Trophoblast cell (in vitro differentiated cells and primary cell): ENCODE data around the gene SLC47A2.

Experiments used
- DNase-seq, 2 donors: peaks; one replicate each; pipeline ENCODE4 v3.0.0-alpha.2; 2016
- H2AFZ ChIP-seq: 2 replicates; pipeline ENCODE4 v1.6.1; 2013; ENCODE audit warnings: low read length, moderate library complexity, mild to moderate bottlenecking; ENCODE audit not compliant: insufficient read depth, poor library complexity
- H2AK5ac ChIP-seq: 2 replicates; pipeline ENCODE4 v1.6.1; 2013; ENCODE audit warnings: mild to moderate bottlenecking, low read length
- H2BK120ac ChIP-seq: 2 replicates; pipeline ENCODE4 v1.6.1; 2013; ENCODE audit warnings: low read length, mild to moderate bottlenecking, moderate library complexity; ENCODE audit not compliant: insufficient read depth, poor library complexity
- H2BK12ac ChIP-seq: 2 replicates; pipeline ENCODE4 v1.6.1; 2013; ENCODE audit warnings: mild to moderate bottlenecking, low read length, moderate library complexity
- H2BK5ac ChIP-seq: 2 replicates; pipeline ENCODE4 v1.6.1; 2013; ENCODE audit warnings: low read length, low read depth, moderate library complexity, mild to moderate bottlenecking; ENCODE audit not compliant: poor library complexity
- H3K14ac ChIP-seq: 2 replicates; pipeline ENCODE4 v1.6.1; 2013; ENCODE audit warnings: mild to moderate bottlenecking, low read length
- H3K18ac ChIP-seq: 2 replicates; pipeline ENCODE4 v1.6.1; 2013; ENCODE audit warnings: mild to moderate bottlenecking, low read length
- H3K23ac ChIP-seq: 2 replicates; pipeline ENCODE4 v1.6.1; 2013; ENCODE audit warnings: low read length
- H3K27ac ChIP-seq: 2 replicates; pipeline ENCODE4 v1.5.1; 2013; ENCODE audit warnings: low read depth, mild to moderate bottlenecking, inconsistent platforms, low read length, moderate library complexity
- H3K27me3 ChIP-seq: 2 replicates; pipeline ENCODE4 v1.6.1; 2013; ENCODE audit warnings: inconsistent platforms, mild to moderate bottlenecking, low read length, moderate library complexity; ENCODE audit not compliant: insufficient read depth
- H3K36me3 ChIP-seq, 2 experiments: 1 replicate in 1 of 2; 2 replicates in 1 of 2; pipeline ENCODE4 v1.6.1; 2013; ENCODE audit warnings: low read length in 2 of 2, mild to moderate bottlenecking in 2 of 2, moderate library complexity in 1 of 2; ENCODE audit not compliant: insufficient read depth in 2 of 2, control insufficient read depth in 1 of 2
- H3K4ac ChIP-seq: 2 replicates; pipeline ENCODE4 v1.6.1; 2013; ENCODE audit warnings: low read depth, mild to moderate bottlenecking, low read length, moderate library complexity
- H3K4me1 ChIP-seq, 2 experiments: 1 replicate in 1 of 2; 2 replicates in 1 of 2; pipeline ENCODE4 v1.6.1; 2013; ENCODE audit warnings: low read length in 2 of 2, mild to moderate bottlenecking in 2 of 2, moderate library complexity in 1 of 2; ENCODE audit not compliant: insufficient read depth in 2 of 2, control insufficient read depth in 1 of 2
- H3K4me2 ChIP-seq: 2 replicates; pipeline ENCODE4 v1.6.1; 2013; ENCODE audit warnings: inconsistent platforms, mild to moderate bottlenecking, low read length, moderate library complexity
- H3K4me3 ChIP-seq: 2 replicates; pipeline ENCODE4 v1.5.1; 2013; ENCODE audit warnings: mild to moderate bottlenecking, low read depth, low read length, inconsistent platforms
- H3K79me1 ChIP-seq: one replicate; pipeline ENCODE4 v1.6.1; 2013; ENCODE audit warnings: low read length
- H3K79me2 ChIP-seq: 2 replicates; pipeline ENCODE4 v1.6.1; 2013; ENCODE audit warnings: low read length, mild to moderate bottlenecking; ENCODE audit not compliant: control insufficient read depth, insufficient read depth, poor library complexity
- H3K9ac ChIP-seq: 2 replicates; pipeline ENCODE4 v1.6.1; 2013; ENCODE audit warnings: mild to moderate bottlenecking, low read length
- H3K9me3 ChIP-seq: 2 replicates; pipeline ENCODE4 v1.6.1; 2013; ENCODE audit warnings: low read depth, mild to moderate bottlenecking, control low read depth, inconsistent platforms, low read length; ENCODE audit not compliant: insufficient read depth
- H4K12ac ChIP-seq: 2 replicates; pipeline ENCODE4 v1.6.1; 2013; ENCODE audit warnings: low read depth, mild to moderate bottlenecking, low read length, moderate library complexity
- H4K8ac ChIP-seq: 2 replicates; pipeline ENCODE4 v1.6.1; 2013; ENCODE audit warnings: low read depth, mild to moderate bottlenecking, low read length, moderate library complexity
- H4K91ac ChIP-seq: one replicate; pipeline ENCODE4 v1.6.1; 2013; ENCODE audit warnings: low read depth, mild to moderate bottlenecking, low read length, moderate library complexity
- WGBS: extraction: QIAGEN DNeasy Blood & Tissue Kit; methylation state at CpG from one replicate; pipeline ENCODE4 v1.1.7; 2013; ENCODE audit warnings: missing lambda C conversion rate; ENCODE audit not compliant: insufficient read length, insufficient coverage; ENCODE audit errors: extremely low coverage; 5-methylcytosine and 5-hydroxymethylcytosine counted together

Gene SLC47A2

DNA sequence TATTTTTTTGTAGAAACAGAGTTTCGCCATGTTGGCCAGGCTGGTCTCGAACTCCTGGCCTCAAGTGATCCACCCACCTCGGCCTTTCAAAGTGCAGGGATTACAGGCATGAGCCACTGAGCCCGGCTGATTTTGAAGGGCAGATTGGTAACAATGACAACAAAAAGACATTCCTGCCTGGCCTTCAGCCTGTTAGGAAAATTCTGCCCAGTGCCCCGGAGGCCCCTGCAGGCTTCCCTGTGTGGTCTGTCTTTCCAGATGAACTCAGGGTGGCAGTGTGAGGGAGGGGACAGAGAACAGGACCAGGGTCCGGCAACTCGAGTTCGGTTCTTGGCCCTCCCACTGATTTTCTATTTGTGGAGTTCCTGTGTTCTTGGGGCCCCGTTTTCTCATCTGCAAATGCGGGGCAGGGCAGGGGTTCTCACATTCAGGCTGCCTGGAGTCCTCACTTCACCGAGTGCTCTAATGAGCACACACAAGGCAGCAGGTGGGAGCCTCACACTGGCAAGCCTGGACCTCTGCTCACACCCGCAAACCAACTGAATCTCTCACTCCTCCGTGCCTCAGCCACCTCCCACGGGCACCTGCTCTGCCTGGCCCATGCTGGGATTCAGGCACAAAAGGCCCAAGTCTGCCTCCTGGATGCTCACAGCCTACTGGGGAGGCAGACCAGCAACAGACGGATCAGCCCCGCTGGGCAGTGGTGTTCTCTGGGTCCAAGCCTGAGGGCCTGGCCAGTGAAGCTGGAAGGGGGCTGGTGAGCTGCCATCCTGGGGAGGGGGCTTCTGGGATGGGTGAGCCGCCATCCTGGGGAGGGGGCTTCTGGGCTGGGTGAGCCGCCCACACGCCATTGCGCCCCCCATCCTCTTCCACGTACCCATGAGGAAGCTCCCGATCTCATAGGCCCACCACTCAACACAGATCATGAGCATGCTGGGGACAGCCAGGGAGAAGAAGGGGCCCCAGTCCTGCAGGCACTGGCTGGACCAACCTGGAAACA, 10.3 kb downstream of the SLC47A2 start:
- no peak overlapping the region for H4K12ac ChIP-seq
- H3K4ac ChIP-seq: no peak overlapping the region
- H2BK120ac ChIP-seq: no peak overlapping the region
- H2BK5ac ChIP-seq: no peak overlapping the region
- H3K36me3 ChIP-seq: no peaks in the 10 kb centered on the region
- H3K4me3 ChIP-seq: no peak overlapping the region
- no peak overlapping the region for H2AFZ ChIP-seq
- H3K18ac ChIP-seq: no peak overlapping the region
- DNase-seq: no peak
- no peak overlapping the region for H3K23ac ChIP-seq
- H3K14ac ChIP-seq: no peak overlapping the region
- no peaks in the 10 kb centered on the region for H3K79me1 ChIP-seq
- no peak overlapping the region for H2BK12ac ChIP-seq
- H3K9ac ChIP-seq: no peak overlapping the region
- H3K27me3 ChIP-seq: no peaks in the 10 kb centered on the region
- H3K4me1 ChIP-seq: peaks cover 5 to 7% of the 10 kb centered on the region in 2 experiments
- H3K9me3 ChIP-seq: peaks cover 1% of the 10 kb centered on the region
- no peaks in the 10 kb centered on the region for H3K79me2 ChIP-seq
- no peak overlapping the region for H2AK5ac ChIP-seq
- no peak overlapping the region for H4K8ac ChIP-seq
- no peak overlapping the region for H4K91ac ChIP-seq
- WGBS: no CpG with 5 or more reads among the region's 22 CpGs
- H3K4me2 ChIP-seq: no peak overlapping the region
- H3K27ac ChIP-seq: no peak overlapping the region

- H2BK120ac ChIP-seq: no peak overlapping the region
- no peak overlapping the region for H2AK5ac ChIP-seq
- H3K14ac ChIP-seq: no peak overlapping the region
- no peak overlapping the region for H2AFZ ChIP-seq
- no peaks in the 10 kb centered on the region for H3K79me2 ChIP-seq
- H3K9me3 ChIP-seq: peaks cover 1% of the 10 kb centered on the region
- WGBS: no CpG with 5 or more reads among the region's 13 CpGs
- H3K4ac ChIP-seq: no peak overlapping the region
- H2BK12ac ChIP-seq: no peak overlapping the region
- no peak overlapping the region for H3K27ac ChIP-seq
- H3K79me1 ChIP-seq: no peaks in the 10 kb centered on the region
- H3K18ac ChIP-seq: no peak overlapping the region
- no peak overlapping the region for H3K23ac ChIP-seq
- H2BK5ac ChIP-seq: no peak overlapping the region
- DNase-seq: no peak
- no peaks in the 10 kb centered on the region for H3K36me3 ChIP-seq
- no peak overlapping the region for H4K8ac ChIP-seq
- peaks cover 5 to 7% of the 10 kb centered on the region in 2 experiments for H3K4me1 ChIP-seq
- H3K9ac ChIP-seq: no peak overlapping the region
- no peak overlapping the region for H3K4me3 ChIP-seq
- H4K12ac ChIP-seq: no peak overlapping the region
- no peak overlapping the region for H4K91ac ChIP-seq
- H3K27me3 ChIP-seq: no peaks in the 10 kb centered on the region
- no peak overlapping the region for H3K4me2 ChIP-seq
These were observed 11.2 kb downstream of the SLC47A2 start for GRCh38 chr17:19705201-19705600.

DNA sequence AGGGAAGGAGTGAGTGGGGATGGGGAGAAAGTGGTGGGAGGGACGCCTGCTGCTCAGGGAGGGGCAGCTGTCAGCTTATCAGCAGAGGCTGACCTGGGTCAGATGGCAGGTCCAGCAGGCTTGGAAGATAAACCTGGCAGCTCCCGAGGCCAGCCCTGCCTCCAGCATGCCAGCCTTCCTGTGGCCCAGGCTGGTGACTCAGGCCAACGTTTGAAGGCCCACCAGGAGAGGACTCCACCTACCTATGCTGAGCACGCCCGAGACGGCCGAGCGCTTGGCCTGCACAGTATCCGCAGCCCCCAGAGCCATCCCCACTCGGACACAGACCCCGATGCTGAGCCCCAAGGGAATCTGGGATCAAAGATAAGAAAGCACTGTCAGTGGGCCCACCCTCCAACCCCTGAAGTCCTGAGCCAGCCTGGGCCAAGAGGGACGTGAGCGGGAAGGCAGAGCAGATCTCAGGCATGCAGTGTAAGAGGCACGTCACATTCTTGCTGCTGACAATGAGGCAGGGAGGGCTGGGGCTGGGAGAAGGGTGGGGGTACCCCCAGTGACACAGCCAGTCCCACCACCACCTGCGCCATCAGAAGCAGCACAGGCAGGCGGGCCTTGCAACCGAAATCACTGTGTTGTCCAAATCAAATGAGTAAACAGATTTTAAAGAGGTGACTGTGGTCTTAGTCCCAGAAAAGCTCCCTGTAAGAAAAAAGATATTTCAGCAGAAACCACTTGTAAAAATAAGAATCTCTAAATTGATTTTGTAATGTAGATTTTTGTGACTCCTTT, 12.4 kb downstream of the SLC47A2 start:
- DNase-seq: no peak
- Histone ChIP-seq H3K18ac (no peak overlapping the region), H3K23ac (no peak overlapping the region), H3K79me1 (no peaks in the 10 kb centered on the region), H2BK5ac (no peak overlapping the region), H2BK12ac (no peak overlapping the region), H4K8ac (no peak overlapping the region), H2BK120ac (no peak overlapping the region), H3K79me2 (no peaks in the 10 kb centered on the region), H3K27ac (no peak overlapping the region), H4K12ac (no peak overlapping the region), H3K9me3 (peaks cover 1% of the 10 kb centered on the region), H3K9ac (no peak overlapping the region), H2AK5ac (no peak overlapping the region), H4K91ac (no peak overlapping the region), H3K4me1 (peaks cover 5 to 7% of the 10 kb centered on the region in 2 experiments), H3K36me3 (no peaks in the 10 kb centered on the region), H3K27me3 (no peaks in the 10 kb centered on the region), H3K14ac (no peak overlapping the region), H3K4me2 (no peak overlapping the region), H3K4ac (no peak overlapping the region), H3K4me3 (no peak overlapping the region), H2AFZ (no peak overlapping the region)
- no CpG with 5 or more reads among the region's 17 CpGs for WGBS

DNA sequence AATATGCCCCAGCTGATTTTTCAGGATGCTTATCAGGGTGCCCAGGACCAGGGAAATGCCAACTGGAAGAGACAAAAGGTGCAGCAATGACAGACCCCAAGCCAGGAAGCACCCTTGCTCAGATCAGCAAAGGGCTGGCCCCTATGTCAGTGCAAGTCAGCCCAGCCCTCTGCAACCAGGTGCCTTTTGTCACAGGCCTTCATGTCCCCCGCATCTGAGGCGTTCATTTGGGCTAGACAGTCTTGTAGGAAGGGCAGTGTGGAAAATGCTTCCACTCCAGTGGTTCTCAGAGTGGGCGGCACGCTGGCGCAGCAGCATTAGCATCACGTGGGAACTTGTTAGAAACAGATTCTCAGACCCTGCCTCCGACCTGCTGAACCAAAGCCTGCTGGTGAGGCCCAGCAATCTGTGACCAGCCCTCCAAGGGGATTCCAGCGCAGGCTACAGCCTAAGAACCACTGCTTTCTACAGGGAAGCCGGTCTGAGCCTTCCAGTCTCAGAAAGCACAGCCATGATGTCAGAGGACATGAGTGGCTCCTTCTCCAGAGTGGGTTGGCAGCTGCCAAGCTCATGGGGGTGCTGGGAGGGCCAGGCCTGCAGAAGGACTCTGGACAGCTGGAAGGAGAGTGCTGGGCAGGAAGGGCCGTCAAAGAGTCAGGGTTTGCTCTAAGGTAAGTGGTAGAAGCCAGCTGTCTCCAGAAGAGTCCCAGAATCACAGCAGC, 13.1 kb downstream of the SLC47A2 start:
- no peak overlapping the region for H3K27ac ChIP-seq
- no peak overlapping the region for H4K91ac ChIP-seq
- peaks cover 5 to 7% of the 10 kb centered on the region in 2 experiments for H3K4me1 ChIP-seq
- no peaks in the 10 kb centered on the region for H3K79me1 ChIP-seq
- WGBS: no CpG with 5 or more reads among the region's 10 CpGs
- no peak overlapping the region for H4K8ac ChIP-seq
- H3K79me2 ChIP-seq: no peaks in the 10 kb centered on the region
- no peak overlapping the region for H2AK5ac ChIP-seq
- no peak overlapping the region for H3K4me3 ChIP-seq
- H4K12ac ChIP-seq: no peak overlapping the region
- no peak overlapping the region for H3K23ac ChIP-seq
- no peak overlapping the region for H2AFZ ChIP-seq
- no peak overlapping the region for H2BK120ac ChIP-seq
- H3K18ac ChIP-seq: no peak overlapping the region
- H3K27me3 ChIP-seq: no peaks in the 10 kb centered on the region
- H3K4ac ChIP-seq: no peak overlapping the region
- no peak overlapping the region for H3K9ac ChIP-seq
- H3K14ac ChIP-seq: no peak overlapping the region
- no peaks in the 10 kb centered on the region for H3K36me3 ChIP-seq
- no peak overlapping the region for H2BK5ac ChIP-seq
- no peak overlapping the region for H2BK12ac ChIP-seq
- H3K4me2 ChIP-seq: no peak overlapping the region
- no peak for DNase-seq
- H3K9me3 ChIP-seq: peaks cover 1% of the 10 kb centered on the region
